Stomach (tissue), 4 donors: ENCODE measurements around the gene NTN3.

Source experiments
- CTCF ChIP-seq, 7 experiments: fragments of 450-650 bp in 4 of 7; fragments of 200-600 bp in 3 of 7; sonication (generic) in 3 of 7; IDR thresholded peaks; one replicate each; pipeline ENCODE4 v1.5.1; 2016 to 2019; ENCODE audit warnings: antibody characterized with exemption in 7 of 7, control low read depth in 2 of 7, mild to moderate bottlenecking in 1 of 7
- POLR2A ChIP-seq, 4 donors: fragments of 450-650 bp; IDR thresholded peaks; one replicate each; pipeline ENCODE4 v1.6.1; 2016; ENCODE audit warnings: antibody characterized with exemption in 4 of 4, control low read depth in 2 of 4, mild to moderate bottlenecking in 1 of 4, moderate library complexity in 1 of 4
- POLR2AphosphoS5 ChIP-seq, 3 donors: sonication (generic); formaldehyde crosslinking; IDR thresholded peaks; one replicate each; pipeline ENCODE4 v1.6.1; 2016; ENCODE audit warnings: antibody characterized with exemption in 3 of 3

DNA sequence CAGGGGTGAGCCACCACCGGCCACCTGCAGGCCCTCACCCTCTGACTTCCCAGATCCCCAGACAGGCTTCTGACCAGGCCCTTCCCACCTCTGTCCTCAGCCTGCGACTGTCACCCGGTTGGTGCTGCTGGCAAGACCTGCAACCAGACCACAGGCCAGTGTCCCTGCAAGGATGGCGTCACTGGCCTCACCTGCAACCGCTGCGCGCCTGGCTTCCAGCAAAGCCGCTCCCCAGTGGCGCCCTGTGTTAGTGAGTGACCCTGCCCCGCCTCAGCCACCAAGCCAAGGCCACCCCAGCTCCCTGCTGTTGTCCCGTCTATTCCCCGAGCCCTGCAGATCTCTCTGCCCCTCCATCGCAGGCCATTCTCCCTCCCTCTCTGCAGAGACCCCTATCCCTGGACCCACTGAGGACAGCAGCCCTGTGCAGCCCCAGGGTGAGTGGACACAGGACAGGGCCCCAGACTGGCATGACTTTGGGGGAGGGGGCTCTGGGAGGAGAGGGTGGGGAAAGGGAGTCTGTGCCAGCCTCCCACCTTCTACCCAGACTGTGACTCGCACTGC, 1.9 kb downstream of the NTN3 start:
- TF ChIP-seq POLR2A (IDR thresholded peaks at IDR 0.05) (no peak), CTCF (IDR thresholded peaks at IDR 0.05) (no peak), POLR2AphosphoS5 (IDR thresholded peaks at IDR 0.05) (no peak)
